H1 (cell line): ENCODE measurements around the gene DPRX. TPM values are rescaled to one million over a fixed set of nuclear protein-coding genes. Genes with fewer than 3 reads are reported as not detected.
A peak's percentile ranks its signal among the peaks of the same experiment; 100 is the strongest.

Source experiments
- CTCF ChIA-PET: fragments of 300-600 bp; sonication (Branson Sonifier 250); formaldehyde crosslinking; loops from one replicate; lab custom pipeline; 2021; ENCODE audit not compliant: partially characterized antibody; lab: Charles Lee
- POLR2A ChIA-PET: fragments of 300-600 bp; sonication (Branson Sonifier 250); formaldehyde crosslinking; loops from one replicate; lab custom pipeline; 2021; ENCODE audit warnings: inconsistent platforms; ENCODE audit not compliant: partially characterized antibody; lab: Charles Lee
- DNase-seq, 2 experiments: peaks; one replicate each; pipeline versions ENCODE4 v3.0.0 to v3.0.0-alpha.2; 2010 to 2022; ENCODE audit warnings: low spot score in 2 of 2, low read depth in 1 of 2, mixed read lengths in 1 of 2
- FAIRE-seq: peaks from 2 replicates; lab custom pipeline; 2011; peaks lifted over from hg19 to GRCh38; lab: Jason Lieb, UNC
- H2AFZ ChIP-seq: 2 replicates; pipeline ENCODE4 v1.8.1; 2012; ENCODE audit warnings: low read length, inconsistent platforms
- H2AK5ac ChIP-seq: 2 replicates; pipeline ENCODE4 v1.6.1; 2013; ENCODE audit warnings: low read depth, low read length
- H2BK120ac ChIP-seq: replicated peaks from 2 replicates; pipeline ENCODE3; 2013; ENCODE audit warnings: low read depth, low read length, inconsistent platforms
- H2BK12ac ChIP-seq: 2 replicates; pipeline ENCODE4 v1.6.1; 2013; ENCODE audit warnings: low read depth, low read length
- H2BK15ac ChIP-seq: 2 replicates; pipeline ENCODE4 v1.6.1; 2013; ENCODE audit warnings: low read length
- H2BK20ac ChIP-seq: 2 replicates; pipeline ENCODE4 v1.6.1; 2013; ENCODE audit warnings: low read length
- H2BK5ac ChIP-seq: 2 replicates; pipeline ENCODE4 v1.6.1; 2013; ENCODE audit warnings: low read depth, low read length
- H3K14ac ChIP-seq: 2 replicates; pipeline ENCODE4 v1.6.1; 2013; ENCODE audit warnings: inconsistent platforms; ENCODE audit not compliant: insufficient read length
- H3K18ac ChIP-seq: 2 replicates; pipeline ENCODE4 v1.6.1; 2013; ENCODE audit warnings: low read length; ENCODE audit errors: extremely low read depth
- H3K23ac ChIP-seq: 2 replicates; pipeline ENCODE4 v1.6.1; 2013; ENCODE audit warnings: inconsistent platforms; ENCODE audit not compliant: insufficient read length
- H3K23me2 ChIP-seq: 2 replicates; pipeline ENCODE4 v1.6.1; 2013; ENCODE audit warnings: low read depth, low read length
- H3K27ac ChIP-seq: 2 replicates; pipeline ENCODE4 v1.6.1; 2011; ENCODE audit warnings: low read depth, low read length, inconsistent platforms
- H3K27me3 ChIP-seq, 4 experiments: replicated peaks in 1 of 4; 1 replicate in 1 of 4; 2 replicates in 3 of 4; pipeline versions ENCODE4 v1.6.1 to v1.8.1; 2011 to 2013; ENCODE audit warnings: low read length in 3 of 4, mild to moderate bottlenecking in 3 of 4, inconsistent platforms in 2 of 4, mixed read lengths in 2 of 4, moderate library complexity in 1 of 4; ENCODE audit not compliant: control insufficient read depth in 3 of 4, insufficient read depth in 3 of 4; ENCODE audit errors: extremely low read depth in 1 of 4
- H3K36me3 ChIP-seq, 4 experiments: 2 replicates each; pipeline versions ENCODE4 v1.6.1 to v1.8.1; 2011 to 2013; ENCODE audit warnings: mild to moderate bottlenecking in 4 of 4, low read length in 3 of 4, moderate library complexity in 2 of 4, control low read depth in 1 of 4, inconsistent platforms in 1 of 4; ENCODE audit not compliant: insufficient read depth in 4 of 4, control insufficient read depth in 2 of 4
- H3K4ac ChIP-seq: replicated peaks from 2 replicates; pipeline ENCODE3; 2013; ENCODE audit warnings: low read length, low read depth, mixed read lengths, inconsistent platforms; ENCODE audit not compliant: insufficient read length
- H3K4me1 ChIP-seq, 4 experiments: replicated peaks in 1 of 4; 1 replicate in 1 of 4; 2 replicates in 3 of 4; pipeline versions ENCODE4 v1.6.1 to v1.8.1; 2011 to 2013; ENCODE audit warnings: low read length in 3 of 4, inconsistent platforms in 2 of 4, mixed read lengths in 1 of 4; ENCODE audit not compliant: insufficient read depth in 4 of 4, control insufficient read depth in 3 of 4
- H3K4me2 ChIP-seq, 2 experiments: 2 replicates each; pipeline versions ENCODE4 v1.6.1 to v1.8.1; 2011 to 2013; ENCODE audit warnings: low read depth in 2 of 2, low read length in 2 of 2, control low read depth in 1 of 2, inconsistent platforms in 1 of 2, mild to moderate bottlenecking in 1 of 2; ENCODE audit not compliant: insufficient read depth in 1 of 2
- H3K4me3 ChIP-seq, 4 experiments: fragments of 200-600, 300-600 bp in 1 of 4; sonication (generic), shearing (Covaris generic), sonication (Bioruptor Twin) in 1 of 4; 2 replicates each; pipeline versions ENCODE4 v1.5.1 to v1.8.1; 2011 to 2016; ENCODE audit warnings: low read length in 4 of 4, low read depth in 3 of 4, control low read depth in 2 of 4, inconsistent platforms in 2 of 4, mild to moderate bottlenecking in 2 of 4, mixed read lengths in 1 of 4, moderate library complexity in 1 of 4; ENCODE audit not compliant: insufficient read depth in 2 of 4; ENCODE audit errors: extremely low read depth in 1 of 4
- H3K56ac ChIP-seq: replicated peaks from 2 replicates; pipeline ENCODE3; 2013; ENCODE audit warnings: low read depth, mild to moderate bottlenecking, mixed read lengths, low read length, inconsistent platforms; ENCODE audit not compliant: insufficient read length
- H3K79me1 ChIP-seq: 2 replicates; pipeline ENCODE4 v1.6.1; 2013; ENCODE audit warnings: low read depth, low read length, control low read depth
- H3K79me2 ChIP-seq, 2 experiments: 2 replicates each; pipeline versions ENCODE4 v1.6.1 to v1.8.1; 2012 to 2013; ENCODE audit warnings: low read length in 2 of 2, mild to moderate bottlenecking in 2 of 2, inconsistent platforms in 1 of 2; ENCODE audit not compliant: insufficient read depth in 2 of 2, control insufficient read depth in 1 of 2
- H3K9ac ChIP-seq, 4 experiments: replicated peaks in 1 of 4; 1 replicate in 1 of 4; 2 replicates in 3 of 4; pipeline versions ENCODE4 v1.6.1 to v1.8.1; 2011 to 2013; ENCODE audit warnings: low read depth in 3 of 4, low read length in 3 of 4, control low read depth in 2 of 4, mild to moderate bottlenecking in 2 of 4, moderate library complexity in 2 of 4, inconsistent platforms in 1 of 4; ENCODE audit errors: extremely low read depth in 1 of 4
- H3K9me3 ChIP-seq, 2 experiments: 2 replicates each; pipeline versions ENCODE4 v1.6.1 to v1.8.1; 2012 to 2013; ENCODE audit warnings: mild to moderate bottlenecking in 2 of 2, moderate library complexity in 2 of 2, control low read depth in 1 of 2, inconsistent platforms in 1 of 2, low read depth in 1 of 2, low read length in 1 of 2, mixed read lengths in 1 of 2; ENCODE audit not compliant: insufficient read depth in 2 of 2
- H4K20me1 ChIP-seq, 2 experiments: replicated peaks in 1 of 2; 2 replicates each; pipeline versions ENCODE3 to v1.8.1; 2011 to 2013; ENCODE audit warnings: inconsistent platforms in 2 of 2, low read length in 2 of 2, mild to moderate bottlenecking in 1 of 2; ENCODE audit not compliant: insufficient read depth in 2 of 2, control insufficient read depth in 1 of 2
- H4K5ac ChIP-seq: 2 replicates; pipeline ENCODE4 v1.6.1; 2013; ENCODE audit warnings: low read length, low read depth, mixed read lengths, inconsistent platforms; ENCODE audit not compliant: insufficient read length
- H4K8ac ChIP-seq: 2 replicates; pipeline ENCODE4 v1.8.0; 2013; ENCODE audit warnings: mild to moderate bottlenecking, moderate library complexity, low read length, inconsistent platforms; ENCODE audit not compliant: insufficient read depth; ENCODE audit errors: extremely low read depth
- H4K91ac ChIP-seq: replicated peaks from 2 replicates; pipeline ENCODE3; 2013; ENCODE audit warnings: low read length, mixed read lengths, inconsistent platforms; ENCODE audit not compliant: insufficient read length
- CBX5 ChIP-seq: fragments of 300-800, 300-1000 bp; sonication (generic); IDR thresholded peaks from 2 replicates; pipeline ENCODE4 v1.7.1; 2016; ENCODE audit warnings: antibody characterized with exemption, low read length, low read depth
- EGR1 ChIP-seq: IDR thresholded peaks from 2 replicates; pipeline ENCODE4 v1.6.1; 2011; ENCODE audit warnings: low read depth, low read length, borderline replicate concordance
- JUND ChIP-seq: IDR thresholded peaks from 2 replicates; pipeline ENCODE4 v1.6.1; 2011; ENCODE audit warnings: mild to moderate bottlenecking, improper control_type of control experiment, low read length
- RNF2 ChIP-seq: fragments of 200-900, 300-1000 bp; sonication (generic); IDR thresholded peaks from 2 replicates; pipeline ENCODE4 v1.7.1; 2016; ENCODE audit warnings: borderline replicate concordance, low read depth, mild to moderate bottlenecking, antibody characterized with exemption, low read length; ENCODE audit not compliant: poor library complexity, severe bottlenecking; ENCODE audit errors: missing control alignments
- SIRT6 ChIP-seq: IDR thresholded peaks from one replicate; pipeline ENCODE4 v1.7.1; 2012; ENCODE audit warnings: low read length, inconsistent platforms
- YY1 ChIP-seq: IDR thresholded peaks from 2 replicates; pipeline ENCODE4 v1.6.1; 2011; ENCODE audit warnings: low read depth, mild to moderate bottlenecking, low read length
- WGBS, 2 experiments: shearing (Covaris generic) in 1 of 2; methylation state at CpG; one replicate each; pipeline versions ENCODE4 v1.1.6 to v1.1.7; 2013 to 2015; ENCODE audit warnings: low lambda C conversion rate in 2 of 2, mixed read lengths in 2 of 2, inconsistent platforms in 1 of 2, low coverage in 1 of 2, missing lambda C conversion rate in 1 of 2; ENCODE audit not compliant: insufficient replicate concordance in 2 of 2, insufficient coverage in 1 of 2, insufficient read length in 1 of 2; ENCODE audit errors: extremely low coverage in 1 of 2, missing lambda C conversion rate in 1 of 2; 5-methylcytosine and 5-hydroxymethylcytosine counted together
- polyA plus RNA-seq, 7 experiments: library from polyadenylated mRNA; depleted of rRNA in 3 of 7; stranded (reverse) in 5 of 7; unstranded in 2 of 7; fragments of >200 nt in 5 of 7; fragments of 200-250 nt in 2 of 7; gene quantifications; 1 replicate in 5 of 7; 2 replicates in 1 of 7; 4 replicates in 1 of 7; pipeline versions ENCODE4 v1.2.1 to v1.2.3, GENCODE V29; 2011 to 2013; ENCODE audit warnings: missing spikeins in 2 of 7, mixed read lengths in 2 of 7
- total RNA-seq: library from RNA; stranded (reverse); fragmentation: NEBNext Ultra II Directional; extraction: Animal tissue kit (Norgen Biotek cat#: 25700); gene quantifications from 2 replicates; pipeline ENCODE4 v1.2.1, GENCODE V29; 2021
- TF ChIP-seq, protein P1 (sequence below): IDR thresholded peaks from 2 replicates; pipeline ENCODE4 v1.6.1; 2012; ENCODE audit warnings: inconsistent platforms

DPRX gene
- total and polyA plus RNA-seq, 2 of the 8 experiments (the other 6 are each of a cell fraction or from before 2014, with no cell fraction given): not detected

GRCh38 chr19:53657778-53658177 lies 26.0 kb downstream of the DPRX start:
- no peak overlapping the region for H3K56ac ChIP-seq
- H4K5ac ChIP-seq: no peak overlapping the region
- H2AK5ac ChIP-seq: peak overlapping the region; percentile 77; the same call in 1 of the 2 replicates
- 90% methylated on average over 7 of the region's 7 CpGs; no CpG with 5 or more reads in 1 of the 2 experiments for WGBS, 2 experiments
- no peaks in the 10 kb centered on the region for H3K79me1 ChIP-seq
- H3K36me3 ChIP-seq: peaks cover 0 to 9% (median 3%) of the 10 kb centered on the region in 4 experiments; a peak in 4 of 8 replicates
- H3K4me2 ChIP-seq: no peak overlapping the region
- H3K9me3 ChIP-seq: peaks cover 26 to 29% of the 10 kb centered on the region in 2 experiments
- peak overlapping the region; percentile 98 for H2BK20ac ChIP-seq
- CTCF ChIA-PET: interaction anchor here (1.0 to 6.2 kb wide), 7 partner anchors 16 to 121 kb away, joined by 3 to 52 read pairs (median 9); no protein-coding TSS in a partner anchor
- FAIRE-seq (no peak), DNase-seq (no peak)
- peak overlapping the region; percentile 79 for H3K18ac ChIP-seq
- H3K23me2 ChIP-seq: no peaks in the 10 kb centered on the region
- H3K4me1 ChIP-seq: peaks cover 0 to 16% (median 10%) of the 10 kb centered on the region in 4 experiments; a peak in 5 of 7 replicates
- H2BK120ac ChIP-seq: no peak overlapping the region
- H2BK15ac ChIP-seq: peak overlapping the region; percentile 3; the same call in 1 of the 2 replicates
- H2AFZ ChIP-seq: no peak overlapping the region
- POLR2A ChIA-PET: no interaction called here
- H4K91ac ChIP-seq: peak overlapping the region; percentile 38
- H3K9ac ChIP-seq: no peak overlapping the region
- H3K27ac ChIP-seq: no peak overlapping the region
- TF ChIP-seq YY1: no peak
- no peak for TF ChIP-seq CBX5
- TF ChIP-seq, protein P1, sequence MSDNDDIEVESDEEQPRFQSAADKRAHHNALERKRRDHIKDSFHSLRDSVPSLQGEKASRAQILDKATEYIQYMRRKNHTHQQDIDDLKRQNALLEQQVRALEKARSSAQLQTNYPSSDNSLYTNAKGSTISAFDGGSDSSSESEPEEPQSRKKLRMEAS: no peak
- no peak for TF ChIP-seq JUND
- TF ChIP-seq RNF2: no peak
- no peak for TF ChIP-seq SIRT6
- no peak for TF ChIP-seq EGR1
- H3K27me3 ChIP-seq: no peaks in the 10 kb centered on the region
- H4K20me1 ChIP-seq: no peaks in the 10 kb centered on the region
- no peak overlapping the region for H3K4ac ChIP-seq
- H3K14ac ChIP-seq: no peak overlapping the region
- H2BK5ac ChIP-seq: 0 out of 2 replicates have a peak overlapping the region, but pooled peaks have one; percentile 57
- H4K8ac ChIP-seq: no peak overlapping the region
- peak overlapping the region; percentile 72; the same call in 1 of the 2 replicates for H2BK12ac ChIP-seq
- H3K23ac ChIP-seq: no peak overlapping the region
- H3K79me2 ChIP-seq: no peaks in the 10 kb centered on the region
- no peak overlapping the region for H3K4me3 ChIP-seq
